Liver (tissue), 9 donors: ENCODE measurements around the gene RASGRF2. TPM values are rescaled to one million over a fixed set of nuclear protein-coding genes. Genes with fewer than 3 reads are reported as not detected.

Experiments
- DNase-seq: peaks from one replicate; pipeline ENCODE4 v3.0.0-alpha.2; 2017; ENCODE audit warnings: low spot score
- H3K27ac ChIP-seq, 2 donors: one replicate each; pipeline ENCODE4 v1.7.0; 2013; ENCODE audit warnings: inconsistent platforms in 2 of 2, low read length in 2 of 2, control low read depth in 1 of 2, low read depth in 1 of 2, mild to moderate bottlenecking in 1 of 2
- H3K27me3 ChIP-seq, 4 donors: one replicate each; pipeline versions ENCODE4 v1.6.1 to v1.7.0; 2013; ENCODE audit warnings: low read length in 3 of 4, inconsistent platforms in 1 of 4, mild to moderate bottlenecking in 1 of 4, moderate library complexity in 1 of 4; ENCODE audit not compliant: control insufficient read depth in 4 of 4, insufficient read depth in 4 of 4
- H3K36me3 ChIP-seq, 4 donors: one replicate each; pipeline versions ENCODE4 v1.6.1 to v1.7.0; 2013; ENCODE audit warnings: low read length in 3 of 4, mild to moderate bottlenecking in 3 of 4, low read depth in 1 of 4, moderate library complexity in 1 of 4; ENCODE audit not compliant: control insufficient read depth in 4 of 4, insufficient read depth in 3 of 4
- H3K4me1 ChIP-seq, 4 donors: one replicate each; pipeline versions ENCODE4 v1.6.1 to v1.7.0; 2013; ENCODE audit warnings: low read length in 3 of 4, mild to moderate bottlenecking in 3 of 4, moderate library complexity in 1 of 4; ENCODE audit not compliant: control insufficient read depth in 4 of 4, insufficient read depth in 4 of 4
- H3K4me3 ChIP-seq, 3 donors: one replicate each; pipeline versions ENCODE4 v1.6.1 to v1.7.0; 2013; ENCODE audit warnings: low read length in 3 of 3, control low read depth in 1 of 3, low read depth in 1 of 3, mild to moderate bottlenecking in 1 of 3
- H3K9ac ChIP-seq, 2 donors: one replicate each; pipeline ENCODE4 v1.7.0; 2013; ENCODE audit warnings: low read length in 2 of 2, mild to moderate bottlenecking in 2 of 2, moderate library complexity in 2 of 2, control low read depth in 1 of 2, low read depth in 1 of 2
- H3K9me3 ChIP-seq, 4 donors: one replicate each; pipeline versions ENCODE4 v1.6.1 to v1.7.0; 2013; ENCODE audit warnings: low read length in 3 of 4; ENCODE audit not compliant: control insufficient read depth in 4 of 4
- EGR1 ChIP-seq, 2 donors: IDR thresholded peaks; 2 replicates each; pipeline ENCODE4 v1.6.1; 2016 to 2018; ENCODE audit warnings: antibody characterized with exemption in 2 of 2, low read depth in 2 of 2
- FOXA1 ChIP-seq: IDR thresholded peaks from 2 replicates; pipeline ENCODE4 v1.6.1; 2016; ENCODE audit warnings: antibody characterized with exemption
- FOXA2 ChIP-seq: IDR thresholded peaks from 2 replicates; pipeline ENCODE4 v1.6.1; 2016; ENCODE audit warnings: antibody characterized with exemption
- GABPA ChIP-seq, 2 donors: IDR thresholded peaks in 1 of 2; conservative IDR thresholded peaks in 1 of 2; 2 replicates each; pipeline ENCODE4 v1.6.1; 2016; ENCODE audit warnings: antibody characterized with exemption in 2 of 2, mild to moderate bottlenecking in 1 of 2, moderate library complexity in 1 of 2
- HNF4A ChIP-seq, 2 donors: conservative IDR thresholded peaks; 2 replicates each; pipeline ENCODE4 v1.6.1; 2016; ENCODE audit warnings: antibody characterized with exemption in 2 of 2, mild to moderate bottlenecking in 2 of 2
- HNF4G ChIP-seq: IDR thresholded peaks from 2 replicates; pipeline ENCODE4 v1.6.1; 2016; ENCODE audit warnings: antibody characterized with exemption
- JUND ChIP-seq, 2 donors: IDR thresholded peaks; 2 replicates each; pipeline ENCODE4 v1.6.1; 2016; ENCODE audit warnings: antibody characterized with exemption in 2 of 2
- NR2F2 ChIP-seq: IDR thresholded peaks from 2 replicates; pipeline ENCODE4 v1.6.1; 2016; ENCODE audit warnings: antibody characterized with exemption
- RAD21 ChIP-seq, 2 donors: IDR thresholded peaks; 2 replicates each; pipeline ENCODE4 v1.6.1; 2016; ENCODE audit warnings: antibody characterized with exemption in 2 of 2, mild to moderate bottlenecking in 2 of 2
- RXRA ChIP-seq, 2 donors: IDR thresholded peaks; 2 replicates each; pipeline ENCODE4 v1.6.1; 2017 to 2018; ENCODE audit warnings: antibody characterized with exemption in 2 of 2, mild to moderate bottlenecking in 1 of 2
- SP1 ChIP-seq: IDR thresholded peaks from 2 replicates; pipeline ENCODE4 v1.6.1; 2018; ENCODE audit warnings: antibody characterized with exemption, mild to moderate bottlenecking
- TAF1 ChIP-seq: conservative IDR thresholded peaks from 2 replicates; pipeline ENCODE4 v1.6.1; 2016; ENCODE audit warnings: antibody characterized with exemption, mild to moderate bottlenecking
- YY1 ChIP-seq: IDR thresholded peaks from 2 replicates; pipeline ENCODE4 v1.6.1; 2016; ENCODE audit warnings: antibody characterized with exemption, mild to moderate bottlenecking
- WGBS: extraction: QIAGEN DNeasy Blood & Tissue Kit; methylation state at CpG from one replicate; pipeline ENCODE4 v1.1.7; 2013; 5-methylcytosine and 5-hydroxymethylcytosine counted together
- polyA plus RNA-seq, 2 donors: library from polyadenylated mRNA; stranded (reverse) in 1 of 2; unstranded in 1 of 2; fragments of 200-250 nt in 1 of 2; fragments of >200 nt in 1 of 2; fragmentation: Nextera tagmentation in 1 of 2; extraction: Ambion mirVana in 1 of 2; gene quantifications; one replicate each; pipeline versions ENCODE4 v1.2.1 to v1.2.3, GENCODE V29; 2013 to 2015
- total RNA-seq, 2 donors: library from RNA; depleted of rRNA; stranded (reverse); fragments of >200 nt; gene quantifications; one replicate each; pipeline ENCODE4 v1.2.3, GENCODE V29; 2014
- TF ChIP-seq, protein P1 (sequence below): IDR thresholded peaks from 2 replicates; pipeline ENCODE4 v1.6.1; 2016; ENCODE audit warnings: antibody characterized with exemption, mild to moderate bottlenecking
- TF ChIP-seq, protein P2 (sequence below): fragments of 150-350 bp; IDR thresholded peaks from 2 replicates; pipeline ENCODE4 v1.5.1; 2017; ENCODE audit warnings: improper control_type of control experiment, low read depth, low read length; ENCODE audit not compliant: missing input control
- TF ChIP-seq, protein P3 (sequence below): IDR thresholded peaks from 2 replicates; pipeline ENCODE4 v1.6.1; 2016; ENCODE audit warnings: antibody characterized with exemption
- TF ChIP-seq, protein P4 (sequence below): IDR thresholded peaks from 2 replicates; pipeline ENCODE4 v1.6.1; 2016; ENCODE audit warnings: antibody characterized with exemption
- TF ChIP-seq, protein P5 (sequence below): IDR thresholded peaks from 2 replicates; pipeline ENCODE4 v1.6.1; 2016; ENCODE audit warnings: antibody characterized with exemption
- donor health status: healthy.
- donor health status: healthy.
- donor health status: healthy.
- donor health status: healthy.
- donor health status: healthy.

RASGRF2 gene
- total and polyA plus RNA-seq, 4 donors = 0.12 to 3.3 (median 0.23) TPM

DNA sequence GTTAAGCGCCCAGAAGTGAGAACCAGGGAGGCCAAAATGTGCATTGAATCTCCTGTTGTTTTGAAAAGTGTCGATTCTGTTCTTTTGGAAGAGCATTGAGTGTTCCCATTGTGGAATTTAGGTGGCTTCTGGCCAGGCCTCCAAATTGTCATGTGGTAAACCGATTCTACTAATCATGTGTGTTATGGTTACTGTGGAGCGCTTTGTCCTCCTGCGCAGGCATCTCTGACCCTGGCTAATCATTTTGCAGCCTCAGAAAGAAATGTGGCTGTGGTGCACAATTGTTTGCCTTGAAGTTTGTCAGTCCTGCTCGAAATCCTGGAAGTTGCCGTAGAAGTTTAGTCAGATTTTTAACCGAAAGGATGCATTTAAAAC is 121.3 kb downstream of the RASGRF2 start:
- Histone ChIP-seq H3K9ac (no peak overlapping the region), H3K4me3 (no peak overlapping the region), H3K4me1 (no peaks in the 10 kb centered on the region), H3K27ac (no peak overlapping the region), H3K9me3 (peaks cover 1 to 12% (median 4%) of the 10 kb centered on the region in 4 donors), H3K27me3 (no peaks in the 10 kb centered on the region), H3K36me3 (no peaks in the 10 kb centered on the region)
- WGBS = 90% methylated on average over 8 of the region's 8 CpGs
- DNase-seq = no peak
- TF ChIP-seq, protein P1, sequence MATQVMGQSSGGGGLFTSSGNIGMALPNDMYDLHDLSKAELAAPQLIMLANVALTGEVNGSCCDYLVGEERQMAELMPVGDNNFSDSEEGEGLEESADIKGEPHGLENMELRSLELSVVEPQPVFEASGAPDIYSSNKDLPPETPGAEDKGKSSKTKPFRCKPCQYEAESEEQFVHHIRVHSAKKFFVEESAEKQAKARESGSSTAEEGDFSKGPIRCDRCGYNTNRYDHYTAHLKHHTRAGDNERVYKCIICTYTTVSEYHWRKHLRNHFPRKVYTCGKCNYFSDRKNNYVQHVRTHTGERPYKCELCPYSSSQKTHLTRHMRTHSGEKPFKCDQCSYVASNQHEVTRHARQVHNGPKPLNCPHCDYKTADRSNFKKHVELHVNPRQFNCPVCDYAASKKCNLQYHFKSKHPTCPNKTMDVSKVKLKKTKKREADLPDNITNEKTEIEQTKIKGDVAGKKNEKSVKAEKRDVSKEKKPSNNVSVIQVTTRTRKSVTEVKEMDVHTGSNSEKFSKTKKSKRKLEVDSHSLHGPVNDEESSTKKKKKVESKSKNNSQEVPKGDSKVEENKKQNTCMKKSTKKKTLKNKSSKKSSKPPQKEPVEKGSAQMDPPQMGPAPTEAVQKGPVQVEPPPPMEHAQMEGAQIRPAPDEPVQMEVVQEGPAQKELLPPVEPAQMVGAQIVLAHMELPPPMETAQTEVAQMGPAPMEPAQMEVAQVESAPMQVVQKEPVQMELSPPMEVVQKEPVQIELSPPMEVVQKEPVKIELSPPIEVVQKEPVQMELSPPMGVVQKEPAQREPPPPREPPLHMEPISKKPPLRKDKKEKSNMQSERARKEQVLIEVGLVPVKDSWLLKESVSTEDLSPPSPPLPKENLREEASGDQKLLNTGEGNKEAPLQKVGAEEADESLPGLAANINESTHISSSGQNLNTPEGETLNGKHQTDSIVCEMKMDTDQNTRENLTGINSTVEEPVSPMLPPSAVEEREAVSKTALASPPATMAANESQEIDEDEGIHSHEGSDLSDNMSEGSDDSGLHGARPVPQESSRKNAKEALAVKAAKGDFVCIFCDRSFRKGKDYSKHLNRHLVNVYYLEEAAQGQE = no peak
- TF ChIP-seq SP1 (no peak), FOXA1 (no peak), RXRA (IDR thresholded peaks at IDR 0.05) (no peak), RAD21 (IDR thresholded peaks at IDR 0.05) (no peak), EGR1 (IDR thresholded peaks at IDR 0.05; ENCODE audit: low read depth in 2 of 2) (no peak), TAF1 (no peak), GABPA (IDR thresholded peaks at IDR 0.05 in 1 of 2, conservative IDR thresholded peaks at IDR 0.05 in 1 of 2) (no peak), NR2F2 (no peak), JUND (IDR thresholded peaks at IDR 0.05) (no peak), HNF4G (no peak), FOXA2 (no peak)
- TF ChIP-seq, protein P2, sequence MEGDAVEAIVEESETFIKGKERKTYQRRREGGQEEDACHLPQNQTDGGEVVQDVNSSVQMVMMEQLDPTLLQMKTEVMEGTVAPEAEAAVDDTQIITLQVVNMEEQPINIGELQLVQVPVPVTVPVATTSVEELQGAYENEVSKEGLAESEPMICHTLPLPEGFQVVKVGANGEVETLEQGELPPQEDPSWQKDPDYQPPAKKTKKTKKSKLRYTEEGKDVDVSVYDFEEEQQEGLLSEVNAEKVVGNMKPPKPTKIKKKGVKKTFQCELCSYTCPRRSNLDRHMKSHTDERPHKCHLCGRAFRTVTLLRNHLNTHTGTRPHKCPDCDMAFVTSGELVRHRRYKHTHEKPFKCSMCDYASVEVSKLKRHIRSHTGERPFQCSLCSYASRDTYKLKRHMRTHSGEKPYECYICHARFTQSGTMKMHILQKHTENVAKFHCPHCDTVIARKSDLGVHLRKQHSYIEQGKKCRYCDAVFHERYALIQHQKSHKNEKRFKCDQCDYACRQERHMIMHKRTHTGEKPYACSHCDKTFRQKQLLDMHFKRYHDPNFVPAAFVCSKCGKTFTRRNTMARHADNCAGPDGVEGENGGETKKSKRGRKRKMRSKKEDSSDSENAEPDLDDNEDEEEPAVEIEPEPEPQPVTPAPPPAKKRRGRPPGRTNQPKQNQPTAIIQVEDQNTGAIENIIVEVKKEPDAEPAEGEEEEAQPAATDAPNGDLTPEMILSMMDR = no peak
- TF ChIP-seq, protein P3, sequence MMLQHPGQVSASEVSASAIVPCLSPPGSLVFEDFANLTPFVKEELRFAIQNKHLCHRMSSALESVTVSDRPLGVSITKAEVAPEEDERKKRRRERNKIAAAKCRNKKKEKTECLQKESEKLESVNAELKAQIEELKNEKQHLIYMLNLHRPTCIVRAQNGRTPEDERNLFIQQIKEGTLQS = no peak
- TF ChIP-seq, protein P4, sequence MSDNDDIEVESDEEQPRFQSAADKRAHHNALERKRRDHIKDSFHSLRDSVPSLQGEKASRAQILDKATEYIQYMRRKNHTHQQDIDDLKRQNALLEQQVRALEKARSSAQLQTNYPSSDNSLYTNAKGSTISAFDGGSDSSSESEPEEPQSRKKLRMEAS = no peak
- TF ChIP-seq, protein P5, sequence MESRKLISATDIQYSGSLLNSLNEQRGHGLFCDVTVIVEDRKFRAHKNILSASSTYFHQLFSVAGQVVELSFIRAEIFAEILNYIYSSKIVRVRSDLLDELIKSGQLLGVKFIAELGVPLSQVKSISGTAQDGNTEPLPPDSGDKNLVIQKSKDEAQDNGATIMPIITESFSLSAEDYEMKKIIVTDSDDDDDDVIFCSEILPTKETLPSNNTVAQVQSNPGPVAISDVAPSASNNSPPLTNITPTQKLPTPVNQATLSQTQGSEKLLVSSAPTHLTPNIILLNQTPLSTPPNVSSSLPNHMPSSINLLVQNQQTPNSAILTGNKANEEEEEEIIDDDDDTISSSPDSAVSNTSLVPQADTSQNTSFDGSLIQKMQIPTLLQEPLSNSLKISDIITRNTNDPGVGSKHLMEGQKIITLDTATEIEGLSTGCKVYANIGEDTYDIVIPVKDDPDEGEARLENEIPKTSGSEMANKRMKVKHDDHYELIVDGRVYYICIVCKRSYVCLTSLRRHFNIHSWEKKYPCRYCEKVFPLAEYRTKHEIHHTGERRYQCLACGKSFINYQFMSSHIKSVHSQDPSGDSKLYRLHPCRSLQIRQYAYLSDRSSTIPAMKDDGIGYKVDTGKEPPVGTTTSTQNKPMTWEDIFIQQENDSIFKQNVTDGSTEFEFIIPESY = no peak

DNA sequence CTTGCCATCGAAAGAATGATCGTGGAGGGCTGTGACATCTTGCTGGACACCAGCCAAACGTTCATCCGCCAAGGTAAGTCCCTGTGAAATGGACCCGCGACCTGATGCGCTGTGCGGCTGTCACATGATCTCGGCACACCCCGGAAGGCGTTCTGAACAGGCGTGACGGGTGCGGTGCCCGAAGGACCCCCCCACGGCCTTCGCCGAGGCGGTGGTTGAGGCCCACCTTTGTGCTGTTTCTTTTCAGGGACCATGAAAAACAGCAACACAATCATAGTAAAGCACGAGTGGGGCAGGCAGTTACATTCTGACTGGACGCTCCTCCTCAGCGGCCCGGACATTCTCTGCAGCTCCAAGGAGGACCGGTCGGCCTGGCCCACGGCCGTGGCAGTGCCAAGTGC is 126.7 kb downstream of the RASGRF2 start:
- Histone ChIP-seq H3K9ac (no peak overlapping the region), H3K9me3 (no peaks in the 10 kb centered on the region), H3K4me3 (no peak overlapping the region), H3K36me3 (no peaks in the 10 kb centered on the region), H3K27ac (no peak overlapping the region), H3K27me3 (no peaks in the 10 kb centered on the region), H3K4me1 (no peaks in the 10 kb centered on the region)
- no peak for DNase-seq
- WGBS = 96% methylated on average over 27 of the region's 27 CpGs
- TF ChIP-seq TAF1 (no peak), RAD21 (IDR thresholded peaks at IDR 0.05) (no peak), FOXA1 (no peak), HNF4A (conservative IDR thresholded peaks at IDR 0.05) (no peak), YY1 (no peak), RXRA (IDR thresholded peaks at IDR 0.05) (no peak), HNF4G (no peak), GABPA (IDR thresholded peaks at IDR 0.05 in 1 of 2, conservative IDR thresholded peaks at IDR 0.05 in 1 of 2) (no peak), SP1 (no peak), NR2F2 (no peak), JUND (IDR thresholded peaks at IDR 0.05) (no peak), EGR1 (IDR thresholded peaks at IDR 0.05; ENCODE audit: low read depth in 2 of 2) (no peak)
- TF ChIP-seq, protein P3 = no peak
- TF ChIP-seq, protein P4 = no peak
- TF ChIP-seq, protein P5 = no peak
- TF ChIP-seq, protein P2 = no peak
